Adrenal gland (tissue), 5 donors: ENCODE measurements around the gene METTL14.

ENCODE experiments used
- CTCF ChIP-seq, 6 experiments: fragments of 450-650 bp in 4 of 6; fragments of 200-600 bp in 2 of 6; sonication (generic) in 1 of 6; IDR thresholded peaks; 1 replicate in 5 of 6; 2 replicates in 1 of 6; pipeline versions ENCODE4 v1.5.1 to v1.8.0; 2016 to 2021; ENCODE audit warnings: antibody characterized with exemption in 6 of 6, mild to moderate bottlenecking in 2 of 6, moderate library complexity in 1 of 6
- POLR2A ChIP-seq, 2 donors: fragments of 450-650 bp; IDR thresholded peaks; one replicate each; pipeline ENCODE4 v1.6.1; 2017; ENCODE audit warnings: antibody characterized with exemption in 2 of 2, mild to moderate bottlenecking in 2 of 2, moderate library complexity in 1 of 2
- donor health status: DM: no; HTN: no; CAD: no.

- TF ChIP-seq POLR2A (IDR thresholded peaks at IDR 0.05) (no peak), CTCF (IDR thresholded peaks at IDR 0.05) (no peak)
Measured at GRCh38 chr4:118738090-118738489, 52.9 kb downstream of the METTL14 start.
